K562 (cell line): ENCODE data around the gene CENPO. TPM values are rescaled to one million over a fixed set of nuclear protein-coding genes. Genes with fewer than 3 reads are reported as not detected.

ENCODE experiments used
- ATAC-seq: fragments of 200-7000 bp; cut with Tn5 transposase; 3 replicates; pipeline ENCODE4 v1.9.1; 2020; ENCODE audit warnings: moderate library complexity
- BruUV-seq: library from RNA; stranded (reverse); fragments of 400-500 nt; replicated peaks from 2 replicates; lab custom pipeline; 2021; lab: Mats Ljungman, UMichigan
- CTCF ChIA-PET: fragments of 300-600 bp; formaldehyde crosslinking; extraction: SDS; loops from one replicate; lab custom pipeline; 2021; ENCODE audit warnings: low intra/inter-chr PET ratio; lab: Yijun Ruan, JAX
- POLR2A ChIA-PET: fragments of 300-600, 350-650 bp; sonication (Branson Sonifier 250); formaldehyde crosslinking; extraction: SDS; loops from one replicate; lab custom pipeline; 2021; ENCODE audit warnings: antibody characterized with exemption, inconsistent platforms; lab: Yijun Ruan, JAX
- DNase-seq, 4 experiments: peaks; one replicate each; pipeline versions ENCODE4 v3.0.0 to v3.0.0-alpha.2; 2011 to 2018; ENCODE audit warnings: low spot score in 3 of 4, mixed read lengths in 3 of 4; ENCODE audit errors: extremely low read depth in 1 of 4
- FAIRE-seq: peaks from 2 replicates; lab custom pipeline; 2011; peaks lifted over from hg19 to GRCh38; lab: Jason Lieb, UNC
- H2AFZ ChIP-seq: 2 replicates; pipeline ENCODE4 v1.6.0; 2011; ENCODE audit warnings: low read depth, low read length, control low read depth, inconsistent platforms
- H3K27ac ChIP-seq: fragments of 200-600 bp; 3 replicates; pipeline ENCODE4 v1.8.0; 2011; ENCODE audit warnings: low read depth, mild to moderate bottlenecking, control low read depth, inconsistent platforms, low read length, moderate library complexity, mixed read lengths; ENCODE audit errors: extremely low read depth
- H3K27me3 ChIP-seq, 2 experiments: fragments of 300-600 bp in 1 of 2; 2 replicates in 1 of 2; 3 replicates in 1 of 2; pipeline versions ENCODE4 v1.6.0 to v1.8.0; 2011; ENCODE audit warnings: inconsistent platforms in 2 of 2, low read length in 2 of 2, mild to moderate bottlenecking in 1 of 2, mixed read lengths in 1 of 2, moderate library complexity in 1 of 2; ENCODE audit not compliant: control insufficient read depth in 2 of 2, insufficient read depth in 2 of 2
- H3K36me3 ChIP-seq: fragments of 300-600 bp; 3 replicates; pipeline ENCODE4 v1.8.0; 2011; ENCODE audit warnings: mild to moderate bottlenecking, low read length, inconsistent platforms; ENCODE audit not compliant: control insufficient read depth, insufficient read depth
- H3K4me1 ChIP-seq, 2 experiments: fragments of 200-600 bp in 1 of 2; replicated peaks in 1 of 2; 2 replicates in 1 of 2; 3 replicates in 1 of 2; pipeline versions ENCODE4 v1.5.1 to v1.8.0; 2011; ENCODE audit warnings: inconsistent platforms in 2 of 2, low read length in 2 of 2, mild to moderate bottlenecking in 1 of 2, mixed read lengths in 1 of 2, moderate library complexity in 1 of 2; ENCODE audit not compliant: control insufficient read depth in 2 of 2, insufficient read depth in 2 of 2
- H3K4me2 ChIP-seq: 2 replicates; pipeline ENCODE4 v1.6.1; 2011; ENCODE audit warnings: low read length, control low read depth, inconsistent platforms, mixed read lengths; ENCODE audit not compliant: insufficient read depth
- H3K4me3 ChIP-seq: fragments of 200-600 bp; sonication (generic), shearing (Covaris generic); 2 replicates; pipeline ENCODE4 v1.5.1; 2016; ENCODE audit warnings: control low read depth, inconsistent platforms
- H3K79me2 ChIP-seq: fragments of 200-600 bp; 3 replicates; pipeline ENCODE4 v1.8.0; 2011; ENCODE audit warnings: low read length, inconsistent platforms; ENCODE audit not compliant: control insufficient read depth, insufficient read depth
- H3K9ac ChIP-seq, 2 experiments: 2 replicates each; pipeline versions ENCODE4 v1.6.0 to v1.6.1; 2011; ENCODE audit warnings: low read depth in 2 of 2, low read length in 2 of 2, control low read depth in 1 of 2, inconsistent platforms in 1 of 2, mild to moderate bottlenecking in 1 of 2, mixed read lengths in 1 of 2; ENCODE audit not compliant: insufficient read depth in 1 of 2
- H3K9me1 ChIP-seq: one replicate; pipeline ENCODE4 v1.6.0; 2011; ENCODE audit warnings: inconsistent platforms, mild to moderate bottlenecking, low read length, moderate library complexity; ENCODE audit not compliant: control insufficient read depth, insufficient read depth
- H3K9me3 ChIP-seq: replicated peaks from 2 replicates; pipeline ENCODE4 v1.5.1; 2011; ENCODE audit warnings: low read depth, low read length, inconsistent platforms; ENCODE audit not compliant: control insufficient read depth, insufficient read depth
- H4K20me1 ChIP-seq: replicated peaks from 2 replicates; pipeline ENCODE4 v1.6.1; 2011; ENCODE audit warnings: low read length, inconsistent platforms, mixed read lengths; ENCODE audit not compliant: control insufficient read depth, insufficient read depth
- CBX5 ChIP-seq: IDR thresholded peaks from 2 replicates; pipeline ENCODE4 v1.6.1; 2014; ENCODE audit warnings: low read depth, borderline replicate concordance
- EP400 ChIP-seq: fragments of 450-650 bp; IDR thresholded peaks from 2 replicates; pipeline ENCODE4 v1.6.1; 2017; ENCODE audit warnings: antibody characterized with exemption, mild to moderate bottlenecking, moderate library complexity
- GTF2E2 ChIP-seq: fragments of 200-800 bp; sonication (Bioruptor generic); IDR thresholded peaks from 2 replicates; pipeline ENCODE4 v1.6.1; 2016; ENCODE audit warnings: missing genetic modification characterization, missing compliant biosample characterization
- NCOR1 ChIP-seq: fragments of 450-650 bp; IDR thresholded peaks from 2 replicates; pipeline ENCODE4 v1.6.1; 2016; ENCODE audit warnings: mild to moderate bottlenecking, moderate library complexity
- NFYB ChIP-seq: IDR thresholded peaks from 2 replicates; pipeline ENCODE4 v1.6.1; 2011; ENCODE audit warnings: mild to moderate bottlenecking, moderate library complexity; ENCODE audit not compliant: insufficient read length; ENCODE audit errors: extremely low read depth
- PHB2 ChIP-seq: fragments of 450-650 bp; IDR thresholded peaks from 2 replicates; pipeline ENCODE4 v1.6.1; 2017; ENCODE audit warnings: low read depth
- POLR2H ChIP-seq: IDR thresholded peaks from 2 replicates; pipeline ENCODE4 v1.6.1; 2016; ENCODE audit warnings: missing genetic modification characterization, low read depth, mild to moderate bottlenecking, control low read depth, missing compliant biosample characterization, moderate library complexity
- SIN3A ChIP-seq, 2 experiments: fragments of 150-350 bp in 1 of 2; IDR thresholded peaks; 2 replicates each; pipeline ENCODE4 v1.6.1; 2011 to 2016; ENCODE audit warnings: borderline replicate concordance in 2 of 2, low read depth in 2 of 2, low read length in 2 of 2, mild to moderate bottlenecking in 2 of 2, moderate library complexity in 2 of 2; ENCODE audit not compliant: control insufficient read depth in 1 of 2
- SIX5 ChIP-seq, 2 experiments: IDR thresholded peaks; 2 replicates each; pipeline ENCODE4 v1.6.1; 2011; ENCODE audit warnings: low read length in 2 of 2, borderline replicate concordance in 1 of 2, low read depth in 1 of 2, mild to moderate bottlenecking in 1 of 2, moderate library complexity in 1 of 2; ENCODE audit not compliant: insufficient read depth in 1 of 2
- SLC30A9 ChIP-seq: fragments of 250-450 bp; sonication (Bioruptor Pico); IDR thresholded peaks from 2 replicates; pipeline ENCODE4 v1.8.0; 2022; ENCODE audit warnings: mild to moderate bottlenecking, moderate library complexity
- ZBTB7A ChIP-seq: IDR thresholded peaks from 2 replicates; pipeline ENCODE4 v1.6.1; 2011; ENCODE audit warnings: low read depth, mild to moderate bottlenecking, low read length, moderate library complexity, borderline replicate concordance; ENCODE audit not compliant: control insufficient read depth
- ZNF444 ChIP-seq: fragments of 250-450 bp; sonication (Bioruptor Pico); IDR thresholded peaks from 2 replicates; pipeline ENCODE4 v1.4.0; 2020; ENCODE audit warnings: mild to moderate bottlenecking, moderate library complexity
- ZNF507 ChIP-seq: conservative IDR thresholded peaks from 2 replicates; pipeline ENCODE4 v1.6.1; 2017; ENCODE audit warnings: missing genetic modification characterization, missing compliant biosample characterization
- ZNF668 ChIP-seq: fragments of 250-450 bp; sonication (Bioruptor Pico); IDR thresholded peaks from 2 replicates; pipeline ENCODE4 v1.8.0; 2022; ENCODE audit warnings: mild to moderate bottlenecking, inconsistent platforms
- WGBS: fragments of 100-300 bp; shearing (Covaris generic); methylation state at CpG from one replicate; pipeline ENCODE4 v1.1.6; 2016; ENCODE audit warnings: low coverage, mixed read lengths; ENCODE audit not compliant: insufficient coverage; ENCODE audit errors: missing lambda C conversion rate; 5-methylcytosine and 5-hydroxymethylcytosine counted together
- in situ Hi-C: fragments of 300-500 bp; cut with MboI; formaldehyde crosslinking; loops from 4 replicates; pipeline ENCODE4 v1.15.0; 2018; ENCODE audit warnings: inconsistent platforms, mixed read lengths
- intact Hi-C: fragments of 100-400 bp; cut with micrococcal nuclease; formaldehyde crosslinking; loops from 2 replicates; pipeline ENCODE4 v1.14.2; 2022
- polyA plus RNA-seq, 8 experiments: library from polyadenylated mRNA; depleted of rRNA in 4 of 8; stranded (reverse) in 5 of 8; unstranded in 3 of 8; fragments of >200 nt; fragmentation: Nextera tagmentation in 2 of 8; fragmentation: Illumina TruSeq in 1 of 8; extraction: Ambion mirVana in 2 of 8; extraction: Trizol in 1 of 8; gene quantifications; 2 replicates each; pipeline versions ENCODE4 v1.2.1 to v1.2.3, GENCODE V29; 2011 to 2014; ENCODE audit warnings: inconsistent platforms in 1 of 8, missing spikeins in 1 of 8
- total RNA-seq, 7 experiments: library from RNA; depleted of rRNA in 6 of 7; stranded (reverse); fragments of >200 nt in 6 of 7; fragmentation: Illumina TruSeq in 2 of 7; extraction: Trizol in 2 of 7; gene quantifications; 2 replicates each; pipeline versions ENCODE4 v1.2.1 to v1.2.3, GENCODE V29; 2011 to 2021; ENCODE audit warnings: low replicate concordance in 1 of 7
- TF ChIP-seq, protein P1 (sequence below): fragments of 250-450 bp; sonication (Bioruptor Pico); IDR thresholded peaks from 2 replicates; pipeline ENCODE4 v1.5.0; 2021
- TF ChIP-seq, protein P2 (sequence below): fragments of 250-450 bp; sonication (Bioruptor Pico); IDR thresholded peaks from 2 replicates; pipeline ENCODE4 v1.9.0; 2021; ENCODE audit warnings: mild to moderate bottlenecking
- TF ChIP-seq, protein P3 (sequence below): fragments of 250-450 bp; sonication (Bioruptor Pico); IDR thresholded peaks from 2 replicates; pipeline ENCODE4 v1.5.1; 2021; ENCODE audit warnings: mild to moderate bottlenecking

CENPO gene
- total and polyA plus RNA-seq, 9 of the 15 experiments (the other 6 are each of a cell fraction or from before 2014, with no cell fraction given): 30.6 to 59.4 (median 38.9) TPM

DNA sequence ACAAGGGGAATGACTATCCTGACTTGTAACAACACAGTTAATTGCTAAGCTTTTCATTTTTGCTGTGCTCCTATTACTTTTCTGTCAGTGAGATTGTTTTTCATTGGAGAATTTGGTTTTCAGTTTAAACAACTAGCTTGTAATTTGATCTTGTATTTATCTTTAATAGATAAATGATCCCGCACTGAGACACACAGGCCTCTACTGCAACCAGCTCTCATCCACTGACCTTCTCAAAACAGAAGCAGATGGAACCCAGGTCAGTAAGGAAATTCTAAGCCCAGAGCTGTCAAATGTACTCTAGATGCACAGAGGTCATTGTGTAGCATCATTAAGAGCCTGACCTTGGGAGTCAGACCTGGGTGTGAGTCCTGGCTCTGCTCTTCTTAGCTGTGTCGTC is 30.7 kb upstream of the CENPO start:
- 72% methylated on average over 2 of the region's 2 CpGs for WGBS
- no peak for DNase-seq
- CTCF ChIA-PET: no interaction called here

DNA sequence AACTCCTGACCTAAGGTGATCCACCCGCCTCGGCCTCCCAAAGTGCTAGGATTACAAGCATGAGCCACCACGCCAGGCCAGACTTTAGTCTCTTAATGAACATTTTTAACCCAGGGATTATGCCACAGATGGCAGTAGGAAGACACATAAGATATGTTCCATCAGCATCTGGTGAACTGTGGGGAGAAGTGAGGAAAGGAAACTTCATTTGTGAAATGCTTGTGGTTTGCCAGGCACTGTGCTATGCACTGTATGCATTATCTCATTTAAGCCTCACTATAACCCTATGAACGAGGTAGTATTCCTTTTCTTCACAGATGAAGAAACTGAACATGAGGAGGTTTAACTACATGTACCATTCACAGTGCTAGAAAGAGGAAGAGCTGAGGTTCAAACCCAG is 29.4 kb upstream of the CENPO start:
- intact Hi-C loops: no loop called here
- Histone ChIP-seq H3K4me1 (no peaks in the 10 kb centered on the region), H4K20me1 (no peaks in the 10 kb centered on the region), H3K36me3 (peaks cover 30% of the 10 kb centered on the region), H3K27ac (no peak overlapping the region), H3K27me3 (no peaks in the 10 kb centered on the region), H3K4me3 (no peak overlapping the region), H3K9ac (no peak overlapping the region), H2AFZ (no peak overlapping the region), H3K9me1 (no peaks in the 10 kb centered on the region), H3K9me3 (no peaks in the 10 kb centered on the region), H3K79me2 (no peaks in the 10 kb centered on the region), H3K4me2 (no peak overlapping the region)
- in situ Hi-C loops: no loop called here
- DNase-seq: no peak
- 87% methylated on average over 3 of the region's 4 CpGs for WGBS
- ChIA-PET POLR2A (no interaction called here), CTCF (no interaction called here)
- no peak for FAIRE-seq
- no peak for ATAC-seq
- no TSS peak for BruUV-seq
- TF ChIP-seq GTF2E2 (tag) (no peak), SLC30A9 (no peak), SIX5 (IDR thresholded peaks at IDR 0.05; ENCODE audit: borderline replicate concordance in 1 of 2, insufficient read depth in 1 of 2, low read depth in 1 of 2, low read length in 2 of 2) (no peak), EP400 (no peak), NFYB (no peak), ZNF507 (tag) (no peak), ZBTB7A (no peak), SIN3A (IDR thresholded peaks at IDR 0.05; ENCODE audit: borderline replicate concordance in 2 of 2, control insufficient read depth in 1 of 2, low read depth in 2 of 2, low read length in 2 of 2) (no peak), ZNF668 (no peak), ZNF444 (CRISPR knock-in tag) (no peak), CBX5 (no peak)
- TF ChIP-seq, protein P1, sequence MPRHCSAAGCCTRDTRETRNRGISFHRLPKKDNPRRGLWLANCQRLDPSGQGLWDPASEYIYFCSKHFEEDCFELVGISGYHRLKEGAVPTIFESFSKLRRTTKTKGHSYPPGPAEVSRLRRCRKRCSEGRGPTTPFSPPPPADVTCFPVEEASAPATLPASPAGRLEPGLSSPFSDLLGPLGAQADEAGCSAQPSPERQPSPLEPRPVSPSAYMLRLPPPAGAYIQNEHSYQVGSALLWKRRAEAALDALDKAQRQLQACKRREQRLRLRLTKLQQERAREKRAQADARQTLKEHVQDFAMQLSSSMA (CRISPR knock-in tag): no peak
- TF ChIP-seq, protein P2, sequence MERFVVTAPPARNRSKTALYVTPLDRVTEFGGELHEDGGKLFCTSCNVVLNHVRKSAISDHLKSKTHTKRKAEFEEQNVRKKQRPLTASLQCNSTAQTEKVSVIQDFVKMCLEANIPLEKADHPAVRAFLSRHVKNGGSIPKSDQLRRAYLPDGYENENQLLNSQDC (CRISPR knock-in tag): no peak
- TF ChIP-seq, protein P3, sequence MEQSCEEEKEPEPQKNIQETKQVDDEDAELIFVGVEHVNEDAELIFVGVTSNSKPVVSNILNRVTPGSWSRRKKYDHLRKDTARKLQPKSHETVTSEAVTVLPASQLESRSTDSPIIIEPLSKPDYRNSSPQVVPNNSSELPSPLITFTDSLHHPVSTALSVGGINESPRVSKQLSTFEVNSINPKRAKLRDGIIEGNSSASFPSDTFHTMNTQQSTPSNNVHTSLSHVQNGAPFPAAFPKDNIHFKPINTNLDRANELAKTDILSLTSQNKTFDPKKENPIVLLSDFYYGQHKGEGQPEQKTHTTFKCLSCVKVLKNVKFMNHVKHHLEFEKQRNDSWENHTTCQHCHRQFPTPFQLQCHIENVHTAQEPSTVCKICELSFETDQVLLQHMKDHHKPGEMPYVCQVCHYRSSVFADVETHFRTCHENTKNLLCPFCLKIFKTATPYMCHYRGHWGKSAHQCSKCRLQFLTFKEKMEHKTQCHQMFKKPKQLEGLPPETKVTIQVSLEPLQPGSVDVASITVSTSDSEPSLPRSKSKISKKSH: no peak

More for the DNA sequence above, 30.7 kb upstream of the CENPO start:
- Histone ChIP-seq H3K27ac (no peak overlapping the region), H3K9ac (no peak overlapping the region), H3K36me3 (peaks cover 35% of the 10 kb centered on the region), H3K79me2 (no peaks in the 10 kb centered on the region), H3K4me1 (no peaks in the 10 kb centered on the region), H3K9me3 (no peaks in the 10 kb centered on the region), H3K4me2 (no peak overlapping the region), H2AFZ (no peak overlapping the region), H3K9me1 (no peaks in the 10 kb centered on the region), H3K27me3 (no peaks in the 10 kb centered on the region), H4K20me1 (no peaks in the 10 kb centered on the region), H3K4me3 (no peak overlapping the region)
- ATAC-seq (no peak), FAIRE-seq (no peak)
- POLR2A ChIA-PET: no interaction called here
- no TSS peak for BruUV-seq
- intact Hi-C loops (no loop called here), in situ Hi-C loops (no loop called here)
- no peak for TF ChIP-seq PHB2
- TF ChIP-seq POLR2H (tag): no peak
- no peak for TF ChIP-seq NCOR1
